Loucy (cell line): ENCODE results near the gene TPM4.

Source experiments
- H2AFZ ChIP-seq: fragments of 200-600 bp; sonication (generic); 2 replicates; pipeline ENCODE4 v1.6.0; 2016; ENCODE audit warnings: antibody characterized with exemption, mild to moderate bottlenecking, low read length, moderate library complexity
- H3F3A ChIP-seq: fragments of 200-600 bp; 2 replicates; pipeline ENCODE4 v1.6.0; 2016; ENCODE audit warnings: antibody characterized with exemption, low read depth, mild to moderate bottlenecking
- H3K27me3 ChIP-seq: fragments of 200-600 bp; sonication (generic); 2 replicates; pipeline ENCODE4 v1.6.1; 2014; ENCODE audit warnings: low read length, mild to moderate bottlenecking; ENCODE audit not compliant: insufficient read depth, poor library complexity, severe bottlenecking
- H3K36me3 ChIP-seq: fragments of 200-600 bp; sonication (generic); 2 replicates; pipeline ENCODE4 v1.6.1; 2016; ENCODE audit warnings: low read length; ENCODE audit not compliant: insufficient read depth
- H3K4me1 ChIP-seq: fragments of 200-600 bp; sonication (generic); 2 replicates; pipeline ENCODE4 v1.5.1; 2014; ENCODE audit warnings: low read length, mild to moderate bottlenecking; ENCODE audit not compliant: insufficient read depth, poor library complexity, severe bottlenecking
- H3K4me2 ChIP-seq: fragments of 200-600 bp; sonication (generic); 2 replicates; pipeline ENCODE4 v1.6.0; 2014; ENCODE audit warnings: antibody characterized with exemption, low read length, low read depth, mild to moderate bottlenecking; ENCODE audit not compliant: poor library complexity, severe bottlenecking
- H3K4me3 ChIP-seq: fragments of 200-600 bp; sonication (generic); 2 replicates; pipeline ENCODE4 v1.5.1; 2014; ENCODE audit warnings: low read length, mild to moderate bottlenecking, mixed read lengths; ENCODE audit not compliant: poor library complexity, severe bottlenecking
- H3K79me2 ChIP-seq: fragments of 200-600 bp; sonication (generic); 2 replicates; pipeline ENCODE4 v1.6.1; 2014; ENCODE audit warnings: low read length; ENCODE audit not compliant: insufficient read depth
- H3K9ac ChIP-seq: fragments of 200-600 bp; sonication (generic); 2 replicates; pipeline ENCODE4 v1.6.0; 2014; ENCODE audit warnings: mild to moderate bottlenecking, low read depth, low read length, moderate library complexity; ENCODE audit not compliant: poor library complexity, severe bottlenecking
- H3K9me2 ChIP-seq: fragments of 200-600 bp; sonication (generic); replicated peaks from 2 replicates; pipeline ENCODE4 v1.6.1; 2016; ENCODE audit warnings: low read depth, low read length, mixed read lengths
- H3K9me3 ChIP-seq: fragments of 200-600 bp; sonication (generic); 2 replicates; pipeline ENCODE4 v1.6.1; 2014; ENCODE audit warnings: mild to moderate bottlenecking, antibody characterized with exemption, low read length, low read depth; ENCODE audit not compliant: insufficient read depth
- H4K20me1 ChIP-seq: fragments of 200-600 bp; sonication (generic); 2 replicates; pipeline ENCODE4 v1.6.0; 2014; ENCODE audit warnings: antibody characterized with exemption, low read length, mild to moderate bottlenecking; ENCODE audit not compliant: insufficient read depth, poor library complexity, severe bottlenecking
- CTCF ChIP-seq: fragments of 200-600 bp; sonication (generic); conservative IDR thresholded peaks from 2 replicates; pipeline ENCODE4 v1.5.1; 2014; ENCODE audit warnings: mild to moderate bottlenecking, antibody characterized with exemption, low read length
- EZH2phosphoT487 ChIP-seq: fragments of 200-600 bp; IDR thresholded peaks from 2 replicates; pipeline ENCODE4 v1.6.1; 2018; ENCODE audit warnings: antibody characterized with exemption, mild to moderate bottlenecking, moderate library complexity, borderline replicate concordance

The TPM4 gene

GRCh38 chr19:16091546-16092475 lies 15.5 kb downstream of the TPM4 start:
- H3F3A ChIP-seq: peaks cover 24% of the 10 kb centered on the region
- H3K36me3 ChIP-seq: peaks cover 99% of the 10 kb centered on the region
- no peaks in the 10 kb centered on the region for H3K9me3 ChIP-seq
- H3K4me3 ChIP-seq: no peak overlapping the region
- H3K27me3 ChIP-seq: no peaks in the 10 kb centered on the region
- H3K9me2 ChIP-seq: no peaks in the 10 kb centered on the region
- H3K79me2 ChIP-seq: peaks cover 81% of the 10 kb centered on the region
- no peak overlapping the region for H3K9ac ChIP-seq
- peaks cover 19% of the 10 kb centered on the region for H3K4me1 ChIP-seq
- H3K4me2 ChIP-seq: no peak overlapping the region
- no peak overlapping the region for H2AFZ ChIP-seq
- TF ChIP-seq EZH2phosphoT487: no peak
- no peak for TF ChIP-seq CTCF
- peaks cover 78% of the 10 kb centered on the region for H4K20me1 ChIP-seq

GRCh38 chr19:16094360-16095070 lies 18.2 kb downstream of the TPM4 start:
- Histone ChIP-seq H3K9ac (no peak overlapping the region), H3K4me2 (no peak overlapping the region), H4K20me1 (peaks cover 68% of the 10 kb centered on the region), H3K4me3 (no peak overlapping the region), H3K79me2 (peaks cover 65% of the 10 kb centered on the region), H3K4me1 (no peaks in the 10 kb centered on the region), H2AFZ (no peak overlapping the region), H3K27me3 (no peaks in the 10 kb centered on the region), H3K36me3 (peaks cover 97% of the 10 kb centered on the region), H3K9me2 (no peaks in the 10 kb centered on the region), H3F3A (peaks cover 24% of the 10 kb centered on the region), H3K9me3 (no peaks in the 10 kb centered on the region)
- TF ChIP-seq EZH2phosphoT487: no peak
- TF ChIP-seq CTCF: no peak

GRCh38 chr19:16095071-16095571 lies 18.8 kb downstream of the TPM4 start:
- Histone ChIP-seq H3K4me1 (no peaks in the 10 kb centered on the region), H3K9me3 (no peaks in the 10 kb centered on the region), H3K36me3 (peaks cover 97% of the 10 kb centered on the region), H2AFZ (no peak overlapping the region), H3K27me3 (no peaks in the 10 kb centered on the region), H3K79me2 (peaks cover 65% of the 10 kb centered on the region), H4K20me1 (peaks cover 70% of the 10 kb centered on the region), H3K9ac (no peak overlapping the region), H3K4me2 (no peak overlapping the region), H3K4me3 (no peak overlapping the region), H3K9me2 (no peaks in the 10 kb centered on the region), H3F3A (peaks cover 24% of the 10 kb centered on the region)
- no peak for TF ChIP-seq EZH2phosphoT487
- no peak for TF ChIP-seq CTCF
